Vagina (tissue), 2 donors: ENCODE data around the gene CBX7. TPM values are rescaled to one million over a fixed set of nuclear protein-coding genes. Genes with fewer than 3 reads are reported as not detected.

Experiments
- DNase-seq, 2 donors: peaks; one replicate each; pipeline ENCODE4 v3.0.0-alpha.2; 2017; ENCODE audit errors: extremely low spot score in 2 of 2
- H3K27ac ChIP-seq: fragments of 200-600 bp; sonication (generic); one replicate; pipeline ENCODE4 v1.5.1; 2019
- H3K27me3 ChIP-seq: fragments of 200-600 bp; sonication (generic); one replicate; pipeline ENCODE4 v1.5.1; 2019
- H3K36me3 ChIP-seq, 2 donors: fragments of 200-600 bp; sonication (generic); one replicate each; pipeline ENCODE4 v1.5.1; 2017 to 2019
- H3K4me1 ChIP-seq: fragments of 200-600 bp; sonication (generic); one replicate; pipeline ENCODE4 v1.5.1; 2019
- H3K4me3 ChIP-seq, 2 donors: fragments of 200-600 bp; sonication (generic); 1 replicate in 1 of 2; 2 replicates in 1 of 2; pipeline ENCODE4 v1.5.1; 2016 to 2019
- H3K9me3 ChIP-seq: fragments of 200-600 bp; sonication (generic); one replicate; pipeline ENCODE4 v1.5.1; 2019
- CTCF ChIP-seq, 3 experiments: fragments of 450-650 bp in 2 of 3; fragments of 200-600 bp in 1 of 3; sonication (generic) in 1 of 3; IDR thresholded peaks; one replicate each; pipeline ENCODE4 v1.5.1; 2017 to 2019; ENCODE audit warnings: antibody characterized with exemption in 3 of 3, mild to moderate bottlenecking in 2 of 3, moderate library complexity in 2 of 3
- POLR2A ChIP-seq, 2 donors: fragments of 450-650 bp; IDR thresholded peaks; one replicate each; pipeline ENCODE4 v1.6.1; 2017; ENCODE audit warnings: antibody characterized with exemption in 2 of 2, mild to moderate bottlenecking in 2 of 2, moderate library complexity in 2 of 2
- POLR2AphosphoS5 ChIP-seq, 2 donors: sonication (generic); formaldehyde crosslinking; IDR thresholded peaks; one replicate each; pipeline ENCODE4 v1.9.0; 2017; ENCODE audit warnings: antibody characterized with exemption in 2 of 2, mild to moderate bottlenecking in 2 of 2, low read depth in 1 of 2; ENCODE audit not compliant: insufficient read depth in 1 of 2
- intact Hi-C: fragments of 100-400 bp; cut with DNase I; formaldehyde crosslinking; loops from one replicate; pipeline ENCODE4 v1.15.1; 2023
- total RNA-seq: library from RNA; depleted of rRNA; stranded (reverse); fragments of >200 nt; gene quantifications from one replicate; pipeline ENCODE4 v1.2.3, GENCODE V29; 2016

CBX7 gene
- total RNA-seq, 1 donor from 2014 or later, result 98.0 TPM

DNA sequence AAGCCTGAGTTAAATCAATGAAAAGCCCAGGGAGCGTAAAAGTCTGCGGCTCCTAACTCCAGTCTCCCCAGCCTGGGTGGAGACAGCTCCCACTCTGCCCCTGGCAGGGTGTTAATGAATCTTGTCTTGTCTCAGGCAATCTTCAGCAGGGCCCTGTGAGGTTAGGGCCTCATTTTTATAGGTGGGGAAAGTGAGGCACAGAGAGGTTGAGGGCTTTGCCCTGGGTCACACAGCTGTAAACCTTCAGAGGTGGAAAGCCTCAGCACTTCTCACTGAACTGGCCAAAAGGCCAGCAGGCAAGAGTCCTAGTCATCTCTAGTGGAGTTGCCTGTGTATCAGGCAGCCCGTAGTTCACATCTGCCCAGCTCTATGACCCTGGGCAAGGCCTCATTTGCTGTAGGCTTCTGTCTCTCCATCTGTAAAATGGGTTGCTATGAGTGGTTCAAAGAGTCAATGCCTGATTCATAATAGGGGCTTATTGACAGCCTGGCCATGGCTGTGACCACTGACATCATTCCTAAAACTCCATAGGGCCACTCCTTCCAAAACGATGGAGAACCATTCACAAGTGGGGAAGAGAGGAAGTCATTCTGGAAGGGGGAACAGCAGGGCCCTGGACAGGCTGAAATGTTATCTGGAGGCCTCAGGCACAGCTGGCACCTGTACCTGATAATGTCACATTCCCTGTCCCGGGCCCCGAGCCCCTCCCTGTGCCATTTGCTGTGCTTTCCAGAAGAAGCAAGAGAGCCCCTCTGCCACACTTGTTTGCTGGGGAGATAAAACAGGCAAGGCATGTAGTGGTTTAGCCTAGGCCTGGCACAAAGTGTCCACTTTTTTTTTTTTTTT is 6.0 kb downstream of the CBX7 start:
- Histone ChIP-seq H3K4me1 (peaks cover 72% of the 10 kb centered on the region), H3K27ac (peak overlapping the region; percentile 99), H3K36me3 (no peaks in the 10 kb centered on the region), H3K9me3 (no peaks in the 10 kb centered on the region), H3K4me3 (peak overlapping the region; percentile 70 to 73), H3K27me3 (no peaks in the 10 kb centered on the region)
- TF ChIP-seq CTCF (IDR thresholded peaks at IDR 0.05) (no peak), POLR2AphosphoS5 (IDR thresholded peaks at IDR 0.05; ENCODE audit: insufficient read depth in 1 of 2, low read depth in 1 of 2) (no peak), POLR2A (IDR thresholded peaks at IDR 0.05) (no peak)
- intact Hi-C loops, result no loop called here
- DNase-seq, result peak in 1 of 2 donors; percentile 88

DNA sequence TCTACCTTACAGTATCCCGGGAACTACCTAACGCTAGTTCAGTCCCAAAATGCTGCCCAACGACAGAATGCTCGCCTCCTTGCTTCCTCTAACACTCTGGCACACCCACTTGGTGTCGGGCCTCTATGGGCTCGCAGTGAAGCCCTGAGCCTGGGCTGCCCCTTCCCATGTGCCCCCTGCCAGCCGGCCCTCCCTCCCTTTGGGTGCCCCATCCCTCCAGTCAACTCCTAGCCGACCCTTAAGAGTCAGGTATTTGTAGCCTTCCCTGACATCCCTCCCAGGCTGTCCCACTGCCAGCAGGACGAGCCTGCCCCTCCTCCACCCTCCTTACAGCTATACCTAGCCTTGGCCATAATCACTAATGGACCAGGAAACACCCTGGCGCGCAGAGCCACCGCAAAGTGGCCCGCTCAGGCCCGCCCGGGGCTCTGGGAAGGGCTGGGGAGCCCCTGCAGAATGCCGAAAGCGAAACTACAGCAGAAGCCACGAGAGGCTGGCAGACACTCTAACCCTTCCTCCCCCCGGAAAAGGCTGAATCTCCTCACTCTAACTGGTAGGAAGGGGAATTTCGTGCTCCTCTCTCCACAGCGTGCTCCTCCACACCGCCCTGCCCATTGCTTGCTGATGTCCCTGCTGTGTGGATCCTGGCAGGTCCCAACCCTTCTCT is 8.2 kb downstream of the CBX7 start:
- intact Hi-C loops, result no loop called here
- Histone ChIP-seq H3K4me1 (peaks cover 49% of the 10 kb centered on the region), H3K27ac (peak overlapping the region; percentile 99), H3K36me3 (no peaks in the 10 kb centered on the region), H3K27me3 (no peaks in the 10 kb centered on the region), H3K4me3 (peak overlapping the region; percentile 70 to 73), H3K9me3 (no peaks in the 10 kb centered on the region)
- TF ChIP-seq POLR2AphosphoS5 (IDR thresholded peaks at IDR 0.05; ENCODE audit: insufficient read depth in 1 of 2, low read depth in 1 of 2), result peak in 1 of 2 donors; percentile 34
- TF ChIP-seq POLR2A (IDR thresholded peaks at IDR 0.05), result no peak
- peak; percentile 87 to 93 for DNase-seq

DNA sequence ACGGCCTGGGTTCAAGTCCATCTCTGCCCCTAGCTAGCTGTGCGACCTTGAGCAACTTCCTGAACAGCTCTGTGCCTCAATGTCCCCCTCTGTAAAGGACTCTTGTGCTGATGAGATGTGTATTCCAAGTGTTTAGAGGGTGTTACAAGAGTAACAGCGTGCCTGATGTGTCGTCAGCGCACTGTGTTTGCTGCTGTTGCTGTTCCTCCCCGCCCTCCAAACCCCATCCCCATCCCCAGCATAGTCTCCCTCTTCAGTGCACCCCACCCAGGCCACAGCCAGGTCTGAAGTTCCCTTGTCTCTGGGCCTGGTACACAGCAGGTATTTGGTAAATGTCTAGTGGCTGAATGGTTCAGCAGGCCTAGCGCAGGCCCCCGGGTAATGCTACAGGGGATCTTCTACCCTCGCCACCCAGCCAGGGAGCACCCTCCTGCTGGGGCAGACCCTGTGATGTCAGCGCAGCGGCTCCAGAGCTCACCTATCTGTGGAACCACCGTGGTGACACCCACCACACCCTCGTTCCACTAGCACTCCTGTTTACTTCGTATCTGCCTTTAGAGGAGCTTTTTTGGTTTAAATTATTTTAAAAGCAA is 10.3 kb downstream of the CBX7 start:
- no peaks in the 10 kb centered on the region for H3K27me3 ChIP-seq
- no peak for DNase-seq
- H3K27ac ChIP-seq, result no peak overlapping the region
- H3K9me3 ChIP-seq, result no peaks in the 10 kb centered on the region
- H3K36me3 ChIP-seq, result peaks cover 0 to 1% of the 10 kb centered on the region in 2 donors
- intact Hi-C loops, result no loop called here
- peaks cover 29% of the 10 kb centered on the region for H3K4me1 ChIP-seq
- no peak overlapping the region for H3K4me3 ChIP-seq
- TF ChIP-seq POLR2AphosphoS5 (IDR thresholded peaks at IDR 0.05; ENCODE audit: insufficient read depth in 1 of 2, low read depth in 1 of 2) (no peak), POLR2A (IDR thresholded peaks at IDR 0.05) (no peak), CTCF (IDR thresholded peaks at IDR 0.05) (no peak)

DNA sequence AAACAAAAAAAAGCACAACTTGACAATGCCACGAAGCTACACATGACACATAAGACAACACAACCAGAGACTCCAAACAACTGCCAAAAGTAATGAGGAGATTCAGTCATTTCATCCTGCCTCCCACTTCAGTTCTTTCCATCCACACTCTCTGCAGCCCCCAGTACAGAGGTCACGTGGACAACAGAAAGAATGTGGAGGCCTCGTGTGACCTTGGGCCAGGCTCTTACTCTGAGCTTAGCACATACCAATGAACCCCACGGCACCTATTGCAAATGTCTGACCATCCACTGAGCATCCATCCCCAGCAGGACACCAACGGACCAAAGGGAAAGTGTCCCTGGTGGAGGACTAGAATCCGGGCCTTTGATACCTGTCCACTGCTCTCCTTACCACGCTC is 12.5 kb downstream of the CBX7 start:
- H3K27ac ChIP-seq, result no peak overlapping the region
- intact Hi-C loops, result no loop called here
- TF ChIP-seq CTCF (IDR thresholded peaks at IDR 0.05), result no peak
- TF ChIP-seq POLR2AphosphoS5 (IDR thresholded peaks at IDR 0.05; ENCODE audit: insufficient read depth in 1 of 2, low read depth in 1 of 2), result no peak
- no peak for TF ChIP-seq POLR2A (IDR thresholded peaks at IDR 0.05)
- H3K27me3 ChIP-seq, result no peaks in the 10 kb centered on the region
- no peaks in the 10 kb centered on the region for H3K9me3 ChIP-seq
- DNase-seq, result no peak
- H3K4me3 ChIP-seq, result no peak overlapping the region
- H3K36me3 ChIP-seq, result peaks cover 0 to 6% of the 10 kb centered on the region in 2 donors
- H3K4me1 ChIP-seq, result peaks cover 16% of the 10 kb centered on the region

- DNase-seq, result no peak
- no peak for TF ChIP-seq POLR2AphosphoS5 (IDR thresholded peaks at IDR 0.05; ENCODE audit: insufficient read depth in 1 of 2, low read depth in 1 of 2)
- no peak for TF ChIP-seq CTCF (IDR thresholded peaks at IDR 0.05)
- TF ChIP-seq POLR2A (IDR thresholded peaks at IDR 0.05), result no peak
- no peak overlapping the region for H3K4me3 ChIP-seq
- intact Hi-C loops, result no loop called here
- H3K4me1 ChIP-seq, result peaks cover 7% of the 10 kb centered on the region
- H3K27ac ChIP-seq, result no peak overlapping the region
- H3K36me3 ChIP-seq, result peaks cover 0 to 15% of the 10 kb centered on the region in 2 donors
- H3K27me3 ChIP-seq, result no peaks in the 10 kb centered on the region
- no peaks in the 10 kb centered on the region for H3K9me3 ChIP-seq
Measured at GRCh38 chr22:39138357-39138997, 14.0 kb downstream of the CBX7 start.
